Sigmoid colon (tissue), 7 donors: ENCODE data around the gene NRG2. TPM values are rescaled to one million over a fixed set of nuclear protein-coding genes. Genes with fewer than 3 reads are reported as not detected.

Experiments
- DNase-seq: peaks from one replicate; pipeline ENCODE4 v3.0.0-alpha.2; 2019
- H3K27ac ChIP-seq, 4 donors: fragments of 200-600 bp; sonication (generic); one replicate each; pipeline ENCODE4 v1.5.1; 2016 to 2019; ENCODE audit warnings: mild to moderate bottlenecking in 1 of 4
- H3K27me3 ChIP-seq, 3 donors: fragments of 200-600 bp; sonication (generic); one replicate each; pipeline ENCODE4 v1.5.1; 2019; ENCODE audit warnings: mild to moderate bottlenecking in 1 of 3
- H3K36me3 ChIP-seq, 4 donors: fragments of 200-600 bp; sonication (generic); one replicate each; pipeline ENCODE4 v1.5.1; 2016 to 2019
- H3K4me1 ChIP-seq, 4 donors: fragments of 200-600 bp; sonication (generic); one replicate each; pipeline ENCODE4 v1.5.1; 2017 to 2019
- H3K4me3 ChIP-seq, 4 donors: fragments of 200-600 bp; sonication (generic); one replicate each; pipeline ENCODE4 v1.5.1; 2017 to 2019; ENCODE audit warnings: mild to moderate bottlenecking in 2 of 4, moderate library complexity in 1 of 4
- H3K9me3 ChIP-seq, 4 donors: fragments of 200-600 bp in 3 of 4; sonication (generic) in 3 of 4; one replicate each; pipeline versions ENCODE4 v1.5.1 to v1.6.1; 2013 to 2019
- EP300 ChIP-seq, 4 donors: sonication (generic); formaldehyde crosslinking; IDR thresholded peaks; one replicate each; pipeline ENCODE4 v1.6.1; 2017; ENCODE audit warnings: antibody characterized with exemption in 4 of 4
- POLR2A ChIP-seq, 2 donors: fragments of 450-650 bp; IDR thresholded peaks; one replicate each; pipeline ENCODE4 v1.6.1; 2016; ENCODE audit warnings: antibody characterized with exemption in 2 of 2, mild to moderate bottlenecking in 2 of 2, moderate library complexity in 2 of 2
- POLR2AphosphoS5 ChIP-seq, 4 donors: sonication (generic); formaldehyde crosslinking; IDR thresholded peaks; one replicate each; pipeline ENCODE4 v1.6.1; 2017; ENCODE audit warnings: antibody characterized with exemption in 4 of 4
- WGBS, 2 donors: extraction: QIAGEN DNeasy Blood & Tissue Kit; methylation state at CpG; one replicate each; pipeline ENCODE4 v1.1.7; 2013; 5-methylcytosine and 5-hydroxymethylcytosine counted together
- intact Hi-C: fragments of 100-400 bp; cut with DNase I; formaldehyde crosslinking; loops from one replicate; pipeline ENCODE4 v1.15.1; 2023
- polyA plus RNA-seq, 3 donors: library from polyadenylated mRNA; stranded (reverse); fragments of 200-250 nt; gene quantifications; one replicate each; pipeline ENCODE4 v1.2.3, GENCODE V29; 2013
- total RNA-seq, 4 donors: library from RNA; depleted of rRNA; stranded (reverse); fragments of >200 nt; gene quantifications; one replicate each; pipeline ENCODE4 v1.1.0, GENCODE V29; 2016
- TF ChIP-seq, protein P1 (sequence below), 4 experiments: fragments of 450-650 bp in 3 of 4; fragments of 200-600 bp in 1 of 4; IDR thresholded peaks; one replicate each; pipeline ENCODE4 v1.5.1; 2016 to 2019; ENCODE audit warnings: antibody characterized with exemption in 4 of 4, mild to moderate bottlenecking in 3 of 4, moderate library complexity in 2 of 4
- donor health status: healthy with polysubstance abuse.
- donor health status: Bipolar disorder and iron deficiency.
- donor health status: healthy.

NRG2 gene
- total and polyA plus RNA-seq, 7 donors, result 0.80 to 11.9 (median 4.8) TPM; not detected in 2

DNA sequence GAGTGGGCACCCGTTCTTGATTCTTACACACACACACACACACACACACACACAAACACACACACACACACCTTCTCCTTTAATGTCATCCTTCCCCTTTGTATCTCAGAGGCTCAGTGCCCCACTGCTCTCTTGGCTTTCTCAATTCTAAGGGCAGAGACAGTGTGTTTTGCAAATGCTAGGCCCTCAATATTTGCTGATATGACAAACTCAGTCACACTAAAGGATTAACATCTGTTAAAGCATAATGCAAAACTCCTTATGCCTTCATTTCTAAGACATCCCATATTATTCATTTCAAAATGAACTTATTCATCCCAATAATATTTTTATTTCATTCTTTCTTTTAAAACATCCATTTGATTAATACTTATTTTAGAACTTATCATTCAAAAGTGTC, 8.9 kb upstream of the NRG2 start:
- intact Hi-C loops, result no loop called here
- H3K36me3 ChIP-seq, result no peaks in the 10 kb centered on the region
- no peak for DNase-seq
- no peak overlapping the region for H3K27ac ChIP-seq
- H3K27me3 ChIP-seq, result no peaks in the 10 kb centered on the region
- no peaks in the 10 kb centered on the region for H3K9me3 ChIP-seq
- no peak overlapping the region for H3K4me3 ChIP-seq
- H3K4me1 ChIP-seq, result no peaks in the 10 kb centered on the region
- WGBS, 2 donors, result 58 to 67% methylated on average over 1 of the region's 1 CpG
- TF ChIP-seq, protein P1, sequence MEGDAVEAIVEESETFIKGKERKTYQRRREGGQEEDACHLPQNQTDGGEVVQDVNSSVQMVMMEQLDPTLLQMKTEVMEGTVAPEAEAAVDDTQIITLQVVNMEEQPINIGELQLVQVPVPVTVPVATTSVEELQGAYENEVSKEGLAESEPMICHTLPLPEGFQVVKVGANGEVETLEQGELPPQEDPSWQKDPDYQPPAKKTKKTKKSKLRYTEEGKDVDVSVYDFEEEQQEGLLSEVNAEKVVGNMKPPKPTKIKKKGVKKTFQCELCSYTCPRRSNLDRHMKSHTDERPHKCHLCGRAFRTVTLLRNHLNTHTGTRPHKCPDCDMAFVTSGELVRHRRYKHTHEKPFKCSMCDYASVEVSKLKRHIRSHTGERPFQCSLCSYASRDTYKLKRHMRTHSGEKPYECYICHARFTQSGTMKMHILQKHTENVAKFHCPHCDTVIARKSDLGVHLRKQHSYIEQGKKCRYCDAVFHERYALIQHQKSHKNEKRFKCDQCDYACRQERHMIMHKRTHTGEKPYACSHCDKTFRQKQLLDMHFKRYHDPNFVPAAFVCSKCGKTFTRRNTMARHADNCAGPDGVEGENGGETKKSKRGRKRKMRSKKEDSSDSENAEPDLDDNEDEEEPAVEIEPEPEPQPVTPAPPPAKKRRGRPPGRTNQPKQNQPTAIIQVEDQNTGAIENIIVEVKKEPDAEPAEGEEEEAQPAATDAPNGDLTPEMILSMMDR (IDR thresholded peaks at IDR 0.05), result no peak
- TF ChIP-seq POLR2AphosphoS5 (IDR thresholded peaks at IDR 0.05), result no peak
- TF ChIP-seq EP300 (IDR thresholded peaks at IDR 0.05), result no peak
- no peak for TF ChIP-seq POLR2A (IDR thresholded peaks at IDR 0.05)

DNA sequence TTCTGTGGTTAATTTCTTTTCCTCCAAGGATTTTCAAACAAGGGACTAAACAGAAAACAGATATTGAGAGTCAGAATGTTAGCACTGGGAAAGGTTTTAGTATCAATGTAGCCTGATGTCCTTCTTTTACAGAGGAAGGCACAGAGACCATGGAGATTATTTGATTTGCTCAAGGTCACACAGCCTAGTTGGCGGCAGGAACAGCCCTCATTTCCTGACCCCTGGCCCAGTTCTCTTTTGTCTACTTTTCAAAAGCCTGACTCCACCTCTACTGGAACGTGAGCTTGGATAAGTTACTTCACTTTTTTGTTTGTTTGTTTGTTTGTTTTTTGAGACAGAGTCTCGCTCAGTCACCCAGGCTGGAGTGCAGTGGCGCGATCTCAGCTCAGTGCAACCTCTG, 6.6 kb upstream of the NRG2 start:
- 53 to 73% methylated on average over 5 of the region's 5 CpGs for WGBS, 2 donors
- Histone ChIP-seq H3K27ac (no peak overlapping the region), H3K4me1 (no peaks in the 10 kb centered on the region), H3K9me3 (no peaks in the 10 kb centered on the region), H3K36me3 (no peaks in the 10 kb centered on the region), H3K27me3 (no peaks in the 10 kb centered on the region), H3K4me3 (no peak overlapping the region)
- TF ChIP-seq, protein P1 (IDR thresholded peaks at IDR 0.05), result no peak
- TF ChIP-seq POLR2A (IDR thresholded peaks at IDR 0.05) (no peak), POLR2AphosphoS5 (IDR thresholded peaks at IDR 0.05) (no peak), EP300 (IDR thresholded peaks at IDR 0.05) (no peak)
- intact Hi-C loops, result no loop called here
- DNase-seq, result no peak

GRCh38 chr5:140049205-140049604, 6.1 kb upstream of the NRG2 start:
- WGBS, 2 donors, result 79% methylated on average over 1 of the region's 1 CpG
- Histone ChIP-seq H3K4me3 (no peak overlapping the region), H3K27me3 (no peaks in the 10 kb centered on the region), H3K27ac (no peak overlapping the region), H3K4me1 (no peaks in the 10 kb centered on the region), H3K9me3 (no peaks in the 10 kb centered on the region), H3K36me3 (no peaks in the 10 kb centered on the region)
- TF ChIP-seq, protein P1 (IDR thresholded peaks at IDR 0.05), result no peak
- TF ChIP-seq POLR2A (IDR thresholded peaks at IDR 0.05) (no peak), POLR2AphosphoS5 (IDR thresholded peaks at IDR 0.05) (no peak), EP300 (IDR thresholded peaks at IDR 0.05) (no peak)
- intact Hi-C loops, result no loop called here
- DNase-seq, result no peak

GRCh38 chr5:140044041-140044440, 942 bp upstream of the NRG2 start:
- no peak for TF ChIP-seq POLR2AphosphoS5 (IDR thresholded peaks at IDR 0.05)
- TF ChIP-seq, protein P1 (IDR thresholded peaks at IDR 0.05), result no peak
- no peak for TF ChIP-seq EP300 (IDR thresholded peaks at IDR 0.05)
- no peak for TF ChIP-seq POLR2A (IDR thresholded peaks at IDR 0.05)
- Histone ChIP-seq H3K27ac (no peak overlapping the region), H3K4me1 (peaks cover 0 to 39% (median 20%) of the 10 kb centered on the region in 4 donors), H3K4me3 (no peak overlapping the region), H3K36me3 (no peaks in the 10 kb centered on the region), H3K9me3 (no peaks in the 10 kb centered on the region), H3K27me3 (no peaks in the 10 kb centered on the region)
- 25 to 35% methylated on average over 1 of the region's 1 CpG for WGBS, 2 donors
- intact Hi-C loops, result no loop called here
- DNase-seq, result no peak

DNA sequence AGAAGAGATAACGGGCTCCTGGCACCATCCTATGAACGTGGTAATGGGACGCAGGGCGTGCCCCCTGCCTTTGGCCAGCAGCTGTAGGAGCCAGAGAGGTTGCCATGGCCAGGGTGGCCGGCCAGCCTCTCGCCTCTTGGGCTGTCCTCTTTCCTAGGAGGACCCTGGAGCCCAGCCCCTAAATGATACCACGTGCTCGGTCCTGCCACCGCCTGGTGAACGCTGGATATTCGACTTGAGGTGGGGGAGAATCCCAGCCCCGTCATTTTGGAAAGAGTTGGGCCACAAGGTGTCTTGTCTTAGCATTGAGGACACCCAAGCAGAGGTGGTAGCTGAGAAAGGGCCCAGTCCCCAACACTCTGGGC, 391 bp upstream of the NRG2 start:
- DNase-seq, result no peak
- H3K36me3 ChIP-seq, result no peaks in the 10 kb centered on the region
- peak overlapping the region; percentile 79 to 88 (median 82) for H3K27ac ChIP-seq
- TF ChIP-seq, protein P1 (IDR thresholded peaks at IDR 0.05), result peak in 2 of 4 experiments; percentile 1 to 10
- TF ChIP-seq EP300 (IDR thresholded peaks at IDR 0.05) (no peak), POLR2A (IDR thresholded peaks at IDR 0.05) (no peak), POLR2AphosphoS5 (IDR thresholded peaks at IDR 0.05) (no peak)
- no peaks in the 10 kb centered on the region for H3K27me3 ChIP-seq
- H3K9me3 ChIP-seq, result no peaks in the 10 kb centered on the region
- H3K4me3 ChIP-seq, result peak overlapping the region; percentile 61 to 75 (median 70)
- WGBS, 2 donors, result 1 to 2% methylated on average over 12 of the region's 12 CpGs
- H3K4me1 ChIP-seq, result peaks cover 0 to 43% (median 22%) of the 10 kb centered on the region in 4 donors
- intact Hi-C loops, result loop anchor here (2.0 kb wide), 2 partner anchors 75 to 257 kb away; no protein-coding TSS in a partner anchor
